GM19238 (cell line): ENCODE results near the gene YTHDF1.
"Not testable (repeated sequence)": the region's sequence is repeated elsewhere in the genome, so short reads cannot be mapped to it uniquely, and the experiment has no call there.

Source experiments
- DNase-seq: peaks from one replicate; pipeline ENCODE4 v3.0.0; 2011; ENCODE audit warnings: low spot score; ENCODE audit not compliant: insufficient read length

Gene YTHDF1

GRCh38 chr20:63227260-63227659 is 11.3 kb upstream of the YTHDF1 start:
- DNase-seq = no peak

GRCh38 chr20:63226042-63226943 is 10.4 kb upstream of the YTHDF1 start:
- no peak for DNase-seq

- no peak for DNase-seq
These were observed 9.1 kb upstream of the YTHDF1 start for GRCh38 chr20:63225082-63225454.

GRCh38 chr20:63224412-63225081 is 8.6 kb upstream of the YTHDF1 start:
- DNase-seq = no peak

- DNase-seq = no peak
These were observed 7.9 kb upstream of the YTHDF1 start for GRCh38 chr20:63223826-63224207.

GRCh38 chr20:63223121-63223825 is 7.3 kb upstream of the YTHDF1 start:
- DNase-seq = peak; percentile 46

GRCh38 chr20:63222541-63222940 is 6.6 kb upstream of the YTHDF1 start:
- no peak for DNase-seq

GRCh38 chr20:63221400-63222053 is 5.6 kb upstream of the YTHDF1 start:
- not testable (repeated sequence) for DNase-seq

GRCh38 chr20:63220696-63221399 is 4.9 kb upstream of the YTHDF1 start:
- DNase-seq = no peak

- DNase-seq = no peak
These were observed 4.1 kb upstream of the YTHDF1 start for GRCh38 chr20:63219866-63220521.

GRCh38 chr20:63219447-63219821 is 3.5 kb upstream of the YTHDF1 start:
- DNase-seq = no peak

GRCh38 chr20:63218701-63219446 is 2.9 kb upstream of the YTHDF1 start:
- no peak for DNase-seq

GRCh38 chr20:63217706-63218105 is 1.8 kb upstream of the YTHDF1 start:
- DNase-seq = no peak

GRCh38 chr20:63216849-63217471 is 1.0 kb upstream of the YTHDF1 start:
- no peak for DNase-seq

GRCh38 chr20:63215101-63216040 is 560 bp downstream of the YTHDF1 start:
- peak; percentile 47 for DNase-seq

GRCh38 chr20:63214514-63214913 is 1.4 kb downstream of the YTHDF1 start:
- no peak for DNase-seq

- no peak for DNase-seq
These were observed 3.1 kb downstream of the YTHDF1 start for GRCh38 chr20:63212792-63213191.

- no peak for DNase-seq
These were observed 3.6 kb downstream of the YTHDF1 start for GRCh38 chr20:63212393-63212730.
